Mucosa of stomach (tissue), 1 donor: Measurements from ENCODE around the gene NBEAL2.

Experiments
- H3K27me3 ChIP-seq: one replicate; pipeline ENCODE4 v1.7.0; 2013; ENCODE audit warnings: mild to moderate bottlenecking, low read length; ENCODE audit not compliant: control insufficient read depth, insufficient read depth
- H3K36me3 ChIP-seq: one replicate; pipeline ENCODE4 v1.7.0; 2013; ENCODE audit warnings: low read length; ENCODE audit not compliant: control insufficient read depth, insufficient read depth
- H3K4me1 ChIP-seq: one replicate; pipeline ENCODE4 v1.7.0; 2013; ENCODE audit warnings: mild to moderate bottlenecking, low read length; ENCODE audit not compliant: control insufficient read depth, insufficient read depth
- H3K4me3 ChIP-seq: one replicate; pipeline ENCODE4 v1.7.0; 2013; ENCODE audit warnings: low read length
- H3K9ac ChIP-seq: one replicate; pipeline ENCODE4 v1.7.0; 2013; ENCODE audit warnings: mild to moderate bottlenecking, low read length, moderate library complexity
- H3K9me3 ChIP-seq: one replicate; pipeline ENCODE4 v1.7.0; 2013; ENCODE audit warnings: mild to moderate bottlenecking, low read length, moderate library complexity; ENCODE audit not compliant: control insufficient read depth
- donor health status: Pancreatic carcinoma.

NBEAL2 gene

DNA sequence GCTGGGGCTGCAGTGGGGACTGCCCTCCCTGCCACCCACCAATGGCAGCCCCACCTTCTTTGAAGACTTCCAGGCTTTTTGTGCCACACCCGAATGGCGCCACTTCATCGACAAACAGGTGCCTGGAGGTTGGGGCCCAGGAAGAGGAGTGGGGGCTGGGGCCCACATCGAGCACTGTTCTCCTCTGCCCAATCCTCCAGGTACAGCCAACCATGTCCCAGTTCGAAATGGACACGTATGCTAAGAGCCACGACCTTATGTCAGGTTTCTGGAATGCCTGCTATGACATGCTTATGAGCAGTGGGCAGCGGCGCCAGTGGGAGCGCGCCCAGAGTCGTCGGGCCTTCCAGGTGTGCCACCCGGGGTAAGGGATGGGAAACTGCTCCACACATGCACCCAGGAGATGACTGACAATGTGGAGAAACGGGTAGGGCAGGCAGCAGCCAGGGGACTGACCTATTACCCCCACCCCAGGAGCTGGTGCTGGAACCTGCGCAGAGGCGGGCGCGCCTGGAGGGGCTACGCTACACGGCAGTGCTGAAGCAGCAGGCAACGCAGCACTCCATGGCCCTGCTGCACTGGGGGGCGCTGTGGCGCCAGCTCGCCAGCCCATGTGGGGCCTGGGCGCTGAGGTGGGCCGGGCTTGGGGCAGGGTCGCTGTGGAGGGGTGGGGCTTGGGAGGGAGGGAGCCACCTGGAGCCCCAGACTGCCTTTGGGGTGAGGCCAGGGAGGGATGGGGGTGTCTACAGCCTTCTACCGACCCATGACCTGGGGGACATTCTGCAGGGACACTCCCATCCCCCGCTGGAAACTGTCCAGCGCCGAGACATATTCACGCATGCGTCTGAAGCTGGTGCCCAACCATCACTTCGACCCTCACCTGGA lies 22.9 kb downstream of the NBEAL2 start:
- Histone ChIP-seq H3K9me3 (no peaks in the 10 kb centered on the region), H3K36me3 (peaks cover 45% of the 10 kb centered on the region), H3K4me3 (no peak overlapping the region)

DNA sequence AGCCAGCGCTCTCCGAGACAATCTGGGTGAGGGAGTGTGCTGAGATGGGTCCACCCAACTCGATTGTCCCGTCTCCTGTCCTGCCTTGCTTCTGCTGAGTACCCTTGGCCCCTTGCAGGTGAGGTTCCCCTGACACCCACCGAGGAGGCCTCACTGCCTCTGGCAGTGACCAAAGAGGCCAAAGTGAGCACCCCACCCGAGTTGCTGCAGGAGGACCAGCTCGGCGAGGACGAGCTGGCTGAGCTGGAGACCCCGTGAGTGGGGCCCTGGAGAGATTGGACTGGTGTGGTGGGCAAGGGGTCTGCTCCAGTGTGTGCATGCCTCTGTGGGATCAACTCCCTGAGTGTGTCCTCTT lies 23.6 kb downstream of the NBEAL2 start:
- H3K36me3 ChIP-seq = peaks cover 44% of the 10 kb centered on the region
- H3K27me3 ChIP-seq = no peaks in the 10 kb centered on the region
- no peaks in the 10 kb centered on the region for H3K9me3 ChIP-seq
- H3K4me3 ChIP-seq = no peak overlapping the region
- H3K9ac ChIP-seq = no peak overlapping the region
- H3K4me1 ChIP-seq = peaks cover 5% of the 10 kb centered on the region

More for the DNA sequence above, 22.9 kb downstream of the NBEAL2 start:
- H3K4me1 ChIP-seq = peaks cover 6% of the 10 kb centered on the region
- no peaks in the 10 kb centered on the region for H3K27me3 ChIP-seq
- no peak overlapping the region for H3K9ac ChIP-seq

DNA sequence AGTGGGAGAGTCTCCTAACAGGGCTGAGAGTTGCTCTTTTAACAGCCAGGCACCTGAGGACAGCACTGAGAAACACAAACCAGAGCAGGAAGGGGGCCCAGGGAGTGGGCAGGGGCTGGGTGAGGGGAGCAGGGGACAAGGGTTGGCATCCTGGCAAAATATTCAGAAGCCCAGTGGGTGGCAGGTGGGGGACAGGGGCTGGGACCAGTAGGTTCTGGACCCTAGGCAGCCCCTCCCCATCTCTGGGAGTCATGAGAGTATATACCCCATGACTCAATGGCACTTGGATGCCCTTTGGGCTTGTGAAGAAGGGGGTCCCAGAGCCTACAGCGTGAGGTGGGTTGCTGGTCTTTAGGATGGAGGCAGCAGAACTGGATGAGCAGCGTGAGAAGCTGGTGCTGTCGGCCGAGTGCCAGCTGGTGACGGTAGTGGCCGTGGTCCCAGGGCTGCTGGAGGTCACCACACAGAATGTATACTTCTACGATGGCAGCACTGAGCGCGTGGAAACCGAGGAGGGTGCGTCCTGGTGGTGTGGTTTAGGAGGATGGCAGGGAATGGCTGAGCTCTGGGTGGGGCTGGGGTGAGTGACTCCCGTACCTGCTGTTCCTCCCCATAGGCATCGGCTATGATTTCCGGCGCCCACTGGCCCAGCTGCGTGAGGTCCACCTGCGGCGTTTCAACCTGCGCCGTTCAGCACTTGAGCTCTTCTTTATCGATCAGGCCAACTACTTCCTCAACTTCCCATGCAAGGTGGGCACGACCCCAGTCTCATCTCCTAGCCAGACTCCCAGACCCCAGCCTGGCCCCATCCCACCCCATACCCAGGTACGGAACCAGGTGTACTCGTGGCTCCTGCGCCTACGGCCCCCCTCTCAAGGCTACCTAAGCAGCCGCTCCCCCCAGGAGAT lies 24.2 kb downstream of the NBEAL2 start:
- no peak overlapping the region for H3K9ac ChIP-seq
- H3K4me1 ChIP-seq = no peaks in the 10 kb centered on the region
- H3K4me3 ChIP-seq = no peak overlapping the region
- H3K9me3 ChIP-seq = no peaks in the 10 kb centered on the region
- H3K36me3 ChIP-seq = peaks cover 50% of the 10 kb centered on the region
- H3K27me3 ChIP-seq = no peaks in the 10 kb centered on the region

DNA sequence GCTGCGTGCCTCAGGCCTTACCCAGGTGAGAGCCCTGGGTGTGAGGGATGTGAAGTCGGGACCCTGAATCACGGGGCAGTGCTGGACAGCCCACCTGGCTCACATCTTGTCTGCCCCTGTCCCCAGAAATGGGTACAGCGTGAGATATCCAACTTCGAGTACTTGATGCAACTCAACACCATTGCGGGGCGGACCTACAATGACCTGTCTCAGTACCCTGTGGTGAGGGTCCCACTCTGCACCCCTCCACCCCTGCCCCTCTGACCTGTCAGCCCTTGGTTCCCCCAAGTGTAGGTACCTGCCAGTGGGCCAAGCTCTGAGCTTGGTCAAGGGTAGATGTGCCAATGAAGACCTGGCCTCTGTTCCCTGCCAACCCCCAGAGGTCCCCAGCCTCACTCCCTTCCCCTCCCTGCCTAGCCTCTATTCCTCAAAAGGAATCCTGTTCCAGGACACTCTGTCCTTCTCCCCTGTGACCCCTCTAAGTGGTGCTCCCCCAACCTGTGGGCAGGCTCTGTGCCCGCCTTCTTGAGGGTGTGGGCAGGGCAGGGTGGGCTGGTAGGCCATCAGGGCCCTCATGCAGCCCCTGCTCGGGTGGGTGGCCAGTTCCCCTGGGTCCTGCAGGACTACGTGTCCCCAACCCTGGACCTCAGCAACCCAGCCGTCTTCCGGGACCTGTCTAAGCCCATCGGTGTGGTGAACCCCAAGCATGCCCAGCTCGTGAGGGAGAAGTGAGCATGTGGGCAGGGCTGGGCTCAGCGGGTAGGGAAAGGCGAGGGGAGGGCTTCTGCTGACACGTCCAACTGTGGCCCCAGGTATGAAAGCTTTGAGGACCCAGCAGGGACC lies 25.1 kb downstream of the NBEAL2 start:
- Histone ChIP-seq H3K9ac (no peak overlapping the region), H3K4me1 (no peaks in the 10 kb centered on the region), H3K9me3 (no peaks in the 10 kb centered on the region), H3K36me3 (peaks cover 42% of the 10 kb centered on the region), H3K4me3 (no peak overlapping the region), H3K27me3 (no peaks in the 10 kb centered on the region)

DNA sequence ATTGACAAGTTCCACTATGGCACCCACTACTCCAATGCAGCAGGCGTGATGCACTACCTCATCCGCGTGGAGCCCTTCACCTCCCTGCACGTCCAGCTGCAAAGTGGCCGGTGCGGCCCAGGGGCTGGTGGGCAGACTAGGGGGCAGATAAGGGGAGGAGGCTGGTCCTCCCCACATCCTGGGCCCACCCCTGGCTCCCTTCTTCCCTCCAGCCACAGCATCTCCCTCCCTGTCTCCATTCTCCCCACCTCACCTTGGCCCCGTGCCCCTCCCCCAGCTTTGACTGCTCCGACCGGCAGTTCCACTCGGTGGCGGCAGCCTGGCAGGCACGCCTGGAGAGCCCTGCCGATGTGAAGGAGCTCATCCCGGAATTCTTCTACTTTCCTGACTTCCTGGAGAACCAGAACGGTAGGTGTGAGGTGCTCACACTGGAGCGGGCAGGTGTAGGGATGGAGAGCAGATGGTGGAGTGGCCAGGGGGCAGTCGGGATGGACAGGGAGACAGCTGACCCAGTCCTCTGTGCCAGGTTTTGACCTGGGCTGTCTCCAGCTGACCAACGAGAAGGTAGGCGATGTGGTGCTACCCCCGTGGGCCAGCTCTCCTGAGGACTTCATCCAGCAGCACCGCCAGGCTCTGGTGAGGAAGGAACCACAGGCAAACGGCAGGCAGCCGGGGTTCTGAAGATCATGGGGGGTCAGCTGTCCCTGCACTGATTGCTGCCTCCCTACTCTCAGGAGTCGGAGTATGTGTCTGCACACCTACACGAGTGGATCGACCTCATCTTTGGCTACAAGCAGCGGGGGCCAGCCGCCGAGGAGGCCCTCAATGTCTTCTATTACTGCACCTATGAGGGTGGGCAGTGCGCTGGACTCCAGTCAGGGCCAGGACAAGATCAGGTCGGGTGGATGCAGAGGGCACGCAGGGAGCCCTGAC lies 26.0 kb downstream of the NBEAL2 start:
- Histone ChIP-seq H3K36me3 (peaks cover 34% of the 10 kb centered on the region), H3K9me3 (no peaks in the 10 kb centered on the region), H3K4me3 (no peak overlapping the region), H3K4me1 (no peaks in the 10 kb centered on the region), H3K9ac (no peak overlapping the region), H3K27me3 (no peaks in the 10 kb centered on the region)

DNA sequence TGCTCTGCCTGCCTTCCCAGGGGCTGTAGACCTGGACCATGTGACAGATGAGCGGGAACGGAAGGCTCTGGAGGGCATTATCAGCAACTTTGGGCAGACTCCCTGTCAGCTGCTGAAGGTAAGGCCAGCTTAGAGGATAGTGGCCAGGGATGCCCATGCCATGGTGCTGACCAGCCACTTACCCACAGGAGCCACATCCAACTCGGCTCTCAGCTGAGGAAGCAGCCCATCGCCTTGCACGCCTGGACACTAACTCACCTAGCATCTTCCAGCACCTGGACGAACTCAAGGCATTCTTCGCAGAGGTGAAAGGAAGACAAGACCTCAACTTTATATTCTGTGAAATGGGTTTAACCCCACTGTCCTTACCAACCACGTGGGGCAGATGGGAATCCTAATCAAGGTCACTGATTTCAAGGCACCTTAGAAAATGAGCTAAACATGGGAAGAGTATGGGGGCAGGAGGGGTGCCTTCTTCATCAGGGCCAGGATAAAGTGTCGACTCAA lies 26.7 kb downstream of the NBEAL2 start:
- Histone ChIP-seq H3K36me3 (peaks cover 28% of the 10 kb centered on the region), H3K27me3 (no peaks in the 10 kb centered on the region), H3K9ac (no peak overlapping the region), H3K4me3 (no peak overlapping the region), H3K9me3 (no peaks in the 10 kb centered on the region), H3K4me1 (no peaks in the 10 kb centered on the region)

DNA sequence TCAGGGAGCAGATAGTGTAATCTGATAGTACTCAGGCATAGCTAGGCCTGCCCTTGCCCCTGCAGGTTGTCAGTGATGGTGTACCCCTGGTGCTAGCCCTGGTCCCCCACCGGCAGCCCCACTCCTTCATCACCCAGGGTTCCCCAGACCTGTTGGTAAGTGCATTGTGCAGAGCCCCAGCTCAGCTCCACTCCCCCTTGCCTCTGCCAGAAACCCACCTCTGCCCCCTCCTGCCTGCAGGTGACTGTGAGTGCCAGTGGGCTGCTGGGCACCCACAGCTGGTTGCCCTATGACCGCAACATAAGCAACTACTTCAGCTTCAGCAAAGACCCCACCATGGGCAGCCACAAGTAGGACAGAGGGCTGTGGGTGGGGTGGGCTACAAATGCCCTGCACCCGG lies 27.5 kb downstream of the NBEAL2 start:
- no peaks in the 10 kb centered on the region for H3K9me3 ChIP-seq
- H3K9ac ChIP-seq = no peak overlapping the region
- no peaks in the 10 kb centered on the region for H3K27me3 ChIP-seq
- H3K4me3 ChIP-seq = no peak overlapping the region
- no peaks in the 10 kb centered on the region for H3K4me1 ChIP-seq
- H3K36me3 ChIP-seq = peaks cover 22% of the 10 kb centered on the region

DNA sequence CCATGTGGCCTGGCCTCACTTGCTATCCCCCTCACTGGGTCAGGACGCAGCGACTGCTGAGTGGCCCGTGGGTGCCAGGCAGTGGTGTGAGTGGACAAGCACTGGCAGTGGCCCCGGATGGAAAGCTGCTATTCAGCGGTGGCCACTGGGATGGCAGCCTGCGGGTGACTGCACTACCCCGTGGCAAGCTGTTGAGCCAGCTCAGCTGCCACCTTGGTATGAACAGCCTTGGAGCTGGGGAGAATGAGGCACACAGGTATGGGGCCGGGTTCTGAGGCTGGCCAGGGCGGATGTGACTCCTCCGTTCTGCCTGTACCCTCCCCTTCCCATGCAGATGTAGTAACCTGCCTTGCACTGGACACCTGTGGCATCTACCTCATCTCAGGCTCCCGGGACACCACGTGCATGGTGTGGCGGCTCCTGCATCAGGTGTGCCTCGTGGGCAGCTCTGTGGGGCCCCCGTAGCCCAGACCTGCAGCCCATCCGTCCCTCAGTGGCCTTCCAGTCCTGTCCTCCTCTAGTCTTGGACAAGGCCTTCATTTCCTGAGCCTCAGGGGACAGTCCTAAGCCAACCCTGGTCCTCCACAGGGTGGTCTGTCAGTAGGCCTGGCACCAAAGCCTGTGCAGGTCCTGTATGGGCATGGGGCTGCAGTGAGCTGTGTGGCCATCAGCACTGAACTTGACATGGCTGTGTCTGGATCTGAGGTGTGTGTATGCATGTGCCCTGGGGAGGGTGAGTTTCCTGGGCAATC lies 28.2 kb downstream of the NBEAL2 start:
- H3K9ac ChIP-seq = no peak overlapping the region
- H3K27me3 ChIP-seq = no peaks in the 10 kb centered on the region
- no peaks in the 10 kb centered on the region for H3K9me3 ChIP-seq
- H3K4me1 ChIP-seq = no peaks in the 10 kb centered on the region
- H3K36me3 ChIP-seq = peaks cover 17% of the 10 kb centered on the region
- no peak overlapping the region for H3K4me3 ChIP-seq

DNA sequence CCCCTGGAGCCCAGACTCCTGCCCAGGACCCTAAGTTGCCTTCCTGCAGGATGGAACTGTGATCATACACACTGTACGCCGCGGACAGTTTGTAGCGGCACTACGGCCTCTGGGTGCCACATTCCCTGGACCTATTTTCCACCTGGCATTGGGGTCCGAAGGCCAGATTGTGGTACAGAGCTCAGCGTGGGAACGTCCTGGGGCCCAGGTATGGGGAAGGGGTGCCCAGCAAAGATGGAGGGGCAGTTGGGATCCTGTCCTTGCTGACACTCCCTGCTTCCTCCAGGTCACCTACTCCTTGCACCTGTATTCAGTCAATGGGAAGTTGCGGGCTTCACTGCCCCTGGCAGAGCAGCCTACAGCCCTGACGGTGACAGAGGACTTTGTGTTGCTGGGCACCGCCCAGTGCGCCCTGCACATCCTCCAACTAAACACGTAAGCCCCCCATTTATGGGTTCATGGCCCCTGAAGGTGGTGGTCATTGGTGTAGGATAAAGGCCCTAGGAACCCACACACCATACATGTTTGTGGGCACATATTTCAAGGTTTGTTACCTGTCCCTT lies 28.8 kb downstream of the NBEAL2 start:
- Histone ChIP-seq H3K4me3 (no peak overlapping the region), H3K36me3 (peaks cover 12% of the 10 kb centered on the region), H3K27me3 (no peaks in the 10 kb centered on the region), H3K9ac (no peak overlapping the region), H3K4me1 (peaks cover 5% of the 10 kb centered on the region), H3K9me3 (no peaks in the 10 kb centered on the region)

DNA sequence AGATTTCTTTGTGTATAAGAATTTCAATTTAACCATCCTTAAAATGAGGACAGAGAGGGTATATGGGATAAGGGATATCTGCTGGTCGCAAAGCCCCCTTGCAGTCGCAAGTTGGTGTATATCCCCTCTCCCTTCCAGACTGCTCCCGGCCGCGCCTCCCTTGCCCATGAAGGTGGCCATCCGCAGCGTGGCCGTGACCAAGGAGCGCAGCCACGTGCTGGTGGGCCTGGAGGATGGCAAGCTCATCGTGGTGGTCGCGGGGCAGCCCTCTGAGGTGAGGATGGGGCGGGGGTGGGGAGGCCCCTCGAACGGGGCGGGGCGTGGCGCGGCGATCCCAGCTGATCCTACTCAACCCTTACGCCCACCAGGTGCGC lies 29.4 kb downstream of the NBEAL2 start:
- Histone ChIP-seq H3K4me3 (no peak overlapping the region), H3K36me3 (peaks cover 8% of the 10 kb centered on the region), H3K9me3 (no peaks in the 10 kb centered on the region), H3K9ac (no peak overlapping the region), H3K4me1 (peaks cover 6% of the 10 kb centered on the region), H3K27me3 (no peaks in the 10 kb centered on the region)
